OCI-LY3 (cell line): ENCODE data around the gene ZC3H18.

Source experiments
- EZH2phosphoT487 ChIP-seq: fragments of 200-600 bp; shearing (Covaris generic); IDR thresholded peaks from 2 replicates; pipeline ENCODE4 v1.6.1; 2018; ENCODE audit warnings: antibody characterized with exemption, mixed run types, low read depth
- TF ChIP-seq, protein P1 (sequence below): fragments of 200-600, 300-600 bp; sonication (generic); IDR thresholded peaks from 2 replicates; pipeline ENCODE4 v1.5.1; 2014; ENCODE audit warnings: antibody characterized with exemption, low read length, low read depth

DNA sequence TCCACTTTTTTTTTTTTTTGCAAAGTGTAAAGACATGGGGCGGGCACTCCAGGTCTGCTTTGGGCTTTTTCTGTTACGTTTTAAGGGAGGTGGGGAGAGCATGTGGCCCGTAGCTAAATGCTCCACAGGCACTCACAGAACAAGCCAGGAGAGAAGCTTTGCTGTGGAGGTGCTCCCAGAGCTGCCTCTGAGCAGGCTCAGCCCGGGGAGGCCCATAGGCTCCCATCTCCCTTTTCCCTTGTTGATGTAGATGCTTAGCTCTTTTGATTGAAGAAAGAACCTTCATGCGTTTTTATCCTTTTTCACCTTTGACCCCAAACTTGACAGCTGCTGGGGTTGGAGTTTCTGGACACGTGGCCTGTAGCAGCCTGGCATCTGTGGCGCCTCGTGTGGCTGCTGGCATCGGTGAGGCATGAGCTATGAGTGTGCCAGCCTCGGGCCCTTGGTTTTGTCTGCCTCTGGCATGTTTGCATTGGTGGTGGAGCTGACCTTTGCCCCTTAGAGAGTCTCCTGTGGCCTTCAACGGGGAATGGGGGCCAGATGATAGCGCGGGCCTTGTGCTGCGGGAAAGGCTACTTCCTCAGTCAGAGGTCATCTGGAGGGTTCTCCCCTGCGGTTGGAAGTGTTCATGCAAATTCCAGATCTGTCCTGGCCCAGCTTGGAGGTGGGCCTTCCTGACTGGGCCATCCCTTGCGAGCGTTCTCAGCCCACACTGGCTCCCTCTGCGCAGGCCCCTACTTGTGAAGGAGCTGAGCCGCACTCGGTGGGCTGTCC, 48.2 kb downstream of the ZC3H18 start:
- no peak for TF ChIP-seq EZH2phosphoT487
- TF ChIP-seq, protein P1, sequence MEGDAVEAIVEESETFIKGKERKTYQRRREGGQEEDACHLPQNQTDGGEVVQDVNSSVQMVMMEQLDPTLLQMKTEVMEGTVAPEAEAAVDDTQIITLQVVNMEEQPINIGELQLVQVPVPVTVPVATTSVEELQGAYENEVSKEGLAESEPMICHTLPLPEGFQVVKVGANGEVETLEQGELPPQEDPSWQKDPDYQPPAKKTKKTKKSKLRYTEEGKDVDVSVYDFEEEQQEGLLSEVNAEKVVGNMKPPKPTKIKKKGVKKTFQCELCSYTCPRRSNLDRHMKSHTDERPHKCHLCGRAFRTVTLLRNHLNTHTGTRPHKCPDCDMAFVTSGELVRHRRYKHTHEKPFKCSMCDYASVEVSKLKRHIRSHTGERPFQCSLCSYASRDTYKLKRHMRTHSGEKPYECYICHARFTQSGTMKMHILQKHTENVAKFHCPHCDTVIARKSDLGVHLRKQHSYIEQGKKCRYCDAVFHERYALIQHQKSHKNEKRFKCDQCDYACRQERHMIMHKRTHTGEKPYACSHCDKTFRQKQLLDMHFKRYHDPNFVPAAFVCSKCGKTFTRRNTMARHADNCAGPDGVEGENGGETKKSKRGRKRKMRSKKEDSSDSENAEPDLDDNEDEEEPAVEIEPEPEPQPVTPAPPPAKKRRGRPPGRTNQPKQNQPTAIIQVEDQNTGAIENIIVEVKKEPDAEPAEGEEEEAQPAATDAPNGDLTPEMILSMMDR: no peak
